ENCODE measurements around the gene UNC5C. TPM values are rescaled to one million over a fixed set of nuclear protein-coding genes. Genes with fewer than 3 reads are reported as not detected.

UNC5C gene
- total and polyA plus RNA-seq, 2 of the 4 experiments (the other 2 are of a cell fraction) = under 0.01 TPM

GRCh38 chr4:95215991-95216605, 332.7 kb downstream of the UNC5C start:
- no peak for ATAC-seq (ENCODE audit: low read depth)
- Histone ChIP-seq H3K9me3 (ENCODE audit: control insufficient read depth, insufficient read depth, low read length) (no peaks in the 10 kb centered on the region), H2AK9ac (replicated peaks; ENCODE audit: low read depth, low read length, poor library complexity) (no peak overlapping the region), H2AK5ac (ENCODE audit: low read depth, low read length) (no peak overlapping the region), H3K18ac (ENCODE audit: low read depth, low read length) (no peak overlapping the region), H3K56ac (ENCODE audit: extremely low read depth, insufficient read depth, low read length) (no peak overlapping the region), H3K9ac (ENCODE audit: low read depth, low read length) (no peak overlapping the region), H2BK120ac (ENCODE audit: low read depth, low read length) (no peak overlapping the region), H3K27ac (ENCODE audit: insufficient read depth, low read length) (no peak overlapping the region), H4K8ac (ENCODE audit: low read depth in 2 of 2, low read length in 2 of 2) (no peak overlapping the region), H3K14ac (replicated peaks; ENCODE audit: low read depth, low read length) (no peak overlapping the region), H2BK15ac (ENCODE audit: low read depth, low read length) (no peak overlapping the region), H3K79me1 (ENCODE audit: low read depth in 1 of 2, low read length in 2 of 2) (no peaks in the 10 kb centered on the region), H2BK20ac (ENCODE audit: low read depth, low read length) (no peak overlapping the region), H2AFZ (replicated peaks; ENCODE audit: low read length, poor library complexity) (no peak overlapping the region), H3K23ac (ENCODE audit: low read depth, low read length) (no peak overlapping the region), H3K4me2 (ENCODE audit: low read depth, low read length) (no peak overlapping the region), H4K5ac (ENCODE audit: low read depth, low read length) (no peak overlapping the region), H4K20me1 (ENCODE audit: insufficient read depth, low read length) (no peaks in the 10 kb centered on the region), H4K91ac (ENCODE audit: insufficient read depth, low read depth, low read length) (no peak overlapping the region), H3K4me3 (ENCODE audit: insufficient read depth, low read depth, low read length) (no peak overlapping the region), H3K4me1 (ENCODE audit: control insufficient read depth, insufficient read depth, low read length) (peaks cover 4% of the 10 kb centered on the region), H2BK5ac (ENCODE audit: low read depth, low read length, poor library complexity, severe bottlenecking) (no peak overlapping the region), H3K9me1 (ENCODE audit: insufficient read depth, low read length) (no peaks in the 10 kb centered on the region), H3K36me3 (ENCODE audit: control insufficient read depth, insufficient read depth, low read length) (no peaks in the 10 kb centered on the region), H3K27me3 (ENCODE audit: control insufficient read depth, insufficient read depth, low read length) (no peaks in the 10 kb centered on the region; the same call in 1 of the 2 replicates), H3K4ac (ENCODE audit: low read depth, low read length) (no peak overlapping the region)
- no peak for DNase-seq
- ChIA-PET POLR2A (ENCODE audit: unreplicated experiment) (no interaction called here), CTCF (no interaction called here)
- no TSS peak for BruUV-seq (replicated peaks)
- in situ Hi-C loops (cut with MboI; ENCODE audit: low sequenced_read_pairs) (no loop called here), intact Hi-C loops (cut with micrococcal nuclease) (no loop called here), dilution Hi-C loops (cut with HindIII; ENCODE audit: low sequenced_read_pairs, unreplicated experiment) (no loop called here)
- TF ChIP-seq, protein P1, sequence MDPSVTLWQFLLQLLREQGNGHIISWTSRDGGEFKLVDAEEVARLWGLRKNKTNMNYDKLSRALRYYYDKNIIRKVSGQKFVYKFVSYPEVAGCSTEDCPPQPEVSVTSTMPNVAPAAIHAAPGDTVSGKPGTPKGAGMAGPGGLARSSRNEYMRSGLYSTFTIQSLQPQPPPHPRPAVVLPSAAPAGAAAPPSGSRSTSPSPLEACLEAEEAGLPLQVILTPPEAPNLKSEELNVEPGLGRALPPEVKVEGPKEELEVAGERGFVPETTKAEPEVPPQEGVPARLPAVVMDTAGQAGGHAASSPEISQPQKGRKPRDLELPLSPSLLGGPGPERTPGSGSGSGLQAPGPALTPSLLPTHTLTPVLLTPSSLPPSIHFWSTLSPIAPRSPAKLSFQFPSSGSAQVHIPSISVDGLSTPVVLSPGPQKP (IDR thresholded peaks at IDR 0.05; ENCODE audit: borderline replicate concordance, low read depth, low read length) = no peak
- TF ChIP-seq RAD21 (IDR thresholded peaks at IDR 0.05; ENCODE audit: low read length) (no peak), CEBPB (IDR thresholded peaks at IDR 0.05; ENCODE audit: low read depth, low read length) (peak; percentile 39)
- no CpG with 5 or more reads among the region's 7 CpGs for WGBS, 2 experiments (ENCODE audit: extremely low coverage in 2 of 2, insufficient read length in 1 of 2)
